ENCODE measurements around the gene MTFR1L. TPM values are rescaled to one million over a fixed set of nuclear protein-coding genes. Genes with fewer than 3 reads are reported as not detected.

MTFR1L gene
- polyA plus RNA-seq, 2 of the 4 experiments (the other 2 are of a cell fraction), result 26.1 TPM

GRCh38 chr1:25866288-25866687 is 46.5 kb downstream of the MTFR1L start:
- Histone ChIP-seq H3K9me3 (no peaks in the 10 kb centered on the region), H3K27ac (peak overlapping the region; percentile 36 to 56; a peak in 1 of 6 replicates), H3K4me2 (no peak overlapping the region), H3K4me1 (peaks cover 36% of the 10 kb centered on the region), H3K4me3 (no peak overlapping the region)
- CTCF ChIA-PET, result no interaction called here
- no peak for DNase-seq (ENCODE audit: low read depth in 1 of 2, low spot score in 1 of 2)
- FAIRE-seq, result no peak
- POLR2A ChIA-PET, result no interaction called here
- TF ChIP-seq HEYL (CRISPR knock-in tag; IDR thresholded peaks at IDR 0.05) (no peak), RNF2 (IDR thresholded peaks at IDR 0.05; ENCODE audit: borderline replicate concordance, low read depth) (no peak), TP53 (CRISPR knock-in tag; IDR thresholded peaks at IDR 0.05) (no peak), MAFK (IDR thresholded peaks at IDR 0.05; ENCODE audit: partially characterized antibody) (no peak), HOXB13 (CRISPR knock-in tag; IDR thresholded peaks at IDR 0.05; ENCODE audit: low read depth) (no peak), RARB (CRISPR knock-in tag; IDR thresholded peaks at IDR 0.05) (no peak), CHD4 (IDR thresholded peaks at IDR 0.05; ENCODE audit: borderline replicate concordance) (no peak), CHD2 (IDR thresholded peaks at IDR 0.05; ENCODE audit: low read length, partially characterized antibody) (no peak), CTCF (IDR thresholded peaks at IDR 0.05) (no peak), HMGXB4 (CRISPR knock-in tag; IDR thresholded peaks at IDR 0.05; ENCODE audit: borderline replicate concordance) (no peak), USF2 (IDR thresholded peaks at IDR 0.05) (no peak), RAD21 (conservative IDR thresholded peaks at IDR 0.05 in 1 of 2, IDR thresholded peaks at IDR 0.05 in 1 of 2) (no peak), NR3C1 (IDR thresholded peaks at IDR 0.05) (no peak), JUNB (IDR thresholded peaks at IDR 0.05) (no peak)
- whole genome bisulfite sequencing (ENCODE audit: missing lambda C conversion rate), result 88% methylated on average over 1 of the region's 1 CpG
- no peak for ATAC-seq

GRCh38 chr1:25867210-25867991 is 47.6 kb downstream of the MTFR1L start:
- TF ChIP-seq ZNF302 (CRISPR knock-in tag; IDR thresholded peaks at IDR 0.05) (no peak), POLR2A (IDR thresholded peaks at IDR 0.05; ENCODE audit: low read length) (no peak), ZFP36 (IDR thresholded peaks at IDR 0.05; ENCODE audit: borderline replicate concordance, partially characterized antibody) (no peak)
- peak in 1 of 2 experiments; percentile 37 for DNase-seq (ENCODE audit: low read depth in 1 of 2, low spot score in 1 of 2)
- Histone ChIP-seq H3K4me1 (peaks cover 47% of the 10 kb centered on the region), H3K4me2 (peak overlapping the region; percentile 75), H3K27ac (peak overlapping the region; percentile 63 to 77), H3K4me3 (no peak overlapping the region), H3K9me3 (no peaks in the 10 kb centered on the region)
- ATAC-seq, result peak; percentile 33 to 54; a peak in 3 of 6 replicates
- CTCF ChIA-PET, result interaction anchor here (0.6 to 1.5 kb wide), 3 partner anchors 25 to 90 kb away, joined by 3 to 6 read pairs (median 4); no protein-coding TSS in a partner anchor
- POLR2A ChIA-PET, result no interaction called here
- FAIRE-seq, result no peak
- WGBS (ENCODE audit: missing lambda C conversion rate), result 41% methylated on average over 8 of the region's 9 CpGs
